ENCODE data around the gene SOAT1. TPM values are rescaled to one million over a fixed set of nuclear protein-coding genes. Genes with fewer than 3 reads are reported as not detected.

Gene SOAT1
- total and polyA plus RNA-seq, 10 of the 15 experiments (the other 5 are each of a cell fraction or from before 2014, with no cell fraction given), result 8.6 to 68.5 (median 22.3) TPM

GRCh38 chr1:179263121-179263520 is 30.5 kb upstream of the SOAT1 start (continued):
- TF ChIP-seq ZBTB33 (IDR thresholded peaks at IDR 0.05) (no peak), DPF2 (IDR thresholded peaks at IDR 0.05) (no peak), BCLAF1 (IDR thresholded peaks at IDR 0.05) (no peak), EP300 (IDR thresholded peaks at IDR 0.05; ENCODE audit: borderline replicate concordance in 1 of 2, control insufficient read depth in 1 of 2, low read depth in 2 of 2, low read length in 2 of 2) (no peak), FOXM1 (IDR thresholded peaks at IDR 0.05; ENCODE audit: low read depth, low read length) (no peak), CEBPB (IDR thresholded peaks at IDR 0.05; ENCODE audit: borderline replicate concordance in 1 of 2, low read depth in 2 of 2, low read length in 2 of 2) (no peak), REST (IDR thresholded peaks at IDR 0.05; ENCODE audit: low read depth, low read length) (no peak), EED (IDR thresholded peaks at IDR 0.05; ENCODE audit: low read depth) (no peak), E2F8 (IDR thresholded peaks at IDR 0.05; ENCODE audit: low read depth, partially characterized antibody) (no peak)
